Activated B cell treated with CpG ODN at 0.5 μM for 24 hours (primary cell): ENCODE results near the gene LDLRAD4. TPM values are rescaled to one million over a fixed set of nuclear protein-coding genes. Genes with fewer than 3 reads are reported as not detected.

ENCODE experiments used
- ATAC-seq: fragments of 200-7000 bp; cut with Tn5 transposase; one replicate; pipeline ENCODE4 v1.10.0; 2021; ENCODE audit warnings: low read depth, mild to moderate bottlenecking, moderate library complexity
- CTCF ChIA-PET: fragments of 350-600 bp; sonication (Branson Sonifier 250); formaldehyde crosslinking; loops from one replicate; lab custom pipeline; 2021; ENCODE audit warnings: antibody characterized with exemption; lab: Charles Lee
- POLR2A ChIA-PET: fragments of 350-600 bp; sonication (Branson Sonifier 250); formaldehyde crosslinking; loops from one replicate; lab custom pipeline; 2021; ENCODE audit warnings: antibody characterized with exemption; lab: Charles Lee
- DNase-seq: peaks from one replicate; pipeline ENCODE4 v3.0.0; 2022
- H3K27ac Mint-ChIP-seq: one replicate; pipeline ENCODE4 v1.8.0; 2020; ENCODE audit warnings: mixed read lengths
- H3K27me3 Mint-ChIP-seq: one replicate; pipeline ENCODE4 v1.8.0; 2021; ENCODE audit warnings: mixed read lengths
- H3K36me3 Mint-ChIP-seq: one replicate; pipeline ENCODE4 v1.8.0; 2021; ENCODE audit warnings: low read depth, mixed read lengths
- H3K4me1 Mint-ChIP-seq: one replicate; pipeline ENCODE4 v1.8.0; 2021; ENCODE audit warnings: mixed read lengths
- H3K4me3 Mint-ChIP-seq: one replicate; pipeline ENCODE4 v1.8.0; 2020; ENCODE audit warnings: mild to moderate bottlenecking, mixed read lengths
- H3K9me3 Mint-ChIP-seq: one replicate; pipeline ENCODE4 v1.8.0; 2020; ENCODE audit warnings: mixed read lengths
- intact Hi-C: fragments of 100-400 bp; cut with micrococcal nuclease; formaldehyde crosslinking; loops from one replicate; pipeline ENCODE4 v1.15.1; 2024
- total RNA-seq: library from RNA; stranded (reverse); gene quantifications from 2 replicates; pipeline ENCODE4 v1.2.3, GENCODE V29; 2022
- TF ChIP-seq, protein P1 (sequence below): fragments of 200-600 bp; IDR thresholded peaks from one replicate; pipeline ENCODE4 v1.8.0; 2022; ENCODE audit warnings: antibody characterized with exemption, mild to moderate bottlenecking

The LDLRAD4 gene
- 66.9 and 70.1 TPM in 2 replicates for total RNA-seq

DNA sequence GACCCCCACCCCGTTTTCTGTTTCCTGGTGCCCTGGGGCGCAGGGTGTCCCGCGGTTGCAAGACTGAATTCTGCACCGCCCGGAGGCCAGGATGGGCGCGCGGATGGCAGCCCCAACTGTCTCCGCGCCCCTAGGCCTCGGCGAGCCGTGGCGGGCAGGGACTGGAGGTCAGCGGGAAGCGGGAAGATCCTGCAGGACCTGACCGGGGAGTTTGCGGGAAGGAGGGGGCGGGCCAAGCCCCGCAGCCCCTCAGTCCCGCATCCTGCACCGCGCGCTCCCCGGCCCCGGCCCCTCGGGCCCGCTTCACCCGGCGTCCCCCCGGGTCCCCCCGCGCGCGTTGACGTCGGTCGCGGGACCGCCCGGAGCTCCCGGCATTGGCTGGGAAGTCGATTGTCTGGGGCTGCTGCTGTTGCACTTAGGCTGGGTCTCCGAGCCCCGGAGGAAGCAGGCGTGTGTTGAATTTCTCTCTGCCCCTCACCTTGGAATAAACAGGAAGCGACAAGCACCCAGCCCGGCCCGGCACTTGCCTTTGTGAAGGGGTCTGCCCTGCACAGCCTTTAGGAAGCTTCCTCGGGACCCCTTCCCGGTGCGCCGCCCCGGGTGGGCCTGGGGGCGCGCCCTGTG is at the start of gene LDLRAD4:
LDLRAD4 (plus strand) TSS at position 393 of the 624 bp plus-strand sequence.
- intact Hi-C loops, result loop anchor here (5.0 kb wide), 4 partner anchors 164 to 914 kb away; partner anchors contain the start of genes FAM210A, RNMT and ZNF519
- DNase-seq (no peak), ATAC-seq (peak; percentile 20)
- peaks cover 52% of the 10 kb centered on the region for H3K27me3 Mint-ChIP-seq
- no peak within 1 kb of the TSS for H3K27ac Mint-ChIP-seq
- CTCF ChIA-PET, result interaction anchor here (1.1 to 1.4 kb wide), 2 partner anchors 106 to 308 kb away, joined by 3 read pairs; no protein-coding TSS in a partner anchor
- POLR2A ChIA-PET, result no interaction called here
- H3K4me1 Mint-ChIP-seq, result peaks cover 16% of the 10 kb centered on the region
- H3K9me3 Mint-ChIP-seq, result no peaks in the 10 kb centered on the region
- TF ChIP-seq, protein P1, sequence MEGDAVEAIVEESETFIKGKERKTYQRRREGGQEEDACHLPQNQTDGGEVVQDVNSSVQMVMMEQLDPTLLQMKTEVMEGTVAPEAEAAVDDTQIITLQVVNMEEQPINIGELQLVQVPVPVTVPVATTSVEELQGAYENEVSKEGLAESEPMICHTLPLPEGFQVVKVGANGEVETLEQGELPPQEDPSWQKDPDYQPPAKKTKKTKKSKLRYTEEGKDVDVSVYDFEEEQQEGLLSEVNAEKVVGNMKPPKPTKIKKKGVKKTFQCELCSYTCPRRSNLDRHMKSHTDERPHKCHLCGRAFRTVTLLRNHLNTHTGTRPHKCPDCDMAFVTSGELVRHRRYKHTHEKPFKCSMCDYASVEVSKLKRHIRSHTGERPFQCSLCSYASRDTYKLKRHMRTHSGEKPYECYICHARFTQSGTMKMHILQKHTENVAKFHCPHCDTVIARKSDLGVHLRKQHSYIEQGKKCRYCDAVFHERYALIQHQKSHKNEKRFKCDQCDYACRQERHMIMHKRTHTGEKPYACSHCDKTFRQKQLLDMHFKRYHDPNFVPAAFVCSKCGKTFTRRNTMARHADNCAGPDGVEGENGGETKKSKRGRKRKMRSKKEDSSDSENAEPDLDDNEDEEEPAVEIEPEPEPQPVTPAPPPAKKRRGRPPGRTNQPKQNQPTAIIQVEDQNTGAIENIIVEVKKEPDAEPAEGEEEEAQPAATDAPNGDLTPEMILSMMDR, result no peak
- peak within 1 kb of the TSS; percentile 66 for H3K4me3 Mint-ChIP-seq
- H3K36me3 Mint-ChIP-seq, result no peaks in the 10 kb centered on the region

DNA sequence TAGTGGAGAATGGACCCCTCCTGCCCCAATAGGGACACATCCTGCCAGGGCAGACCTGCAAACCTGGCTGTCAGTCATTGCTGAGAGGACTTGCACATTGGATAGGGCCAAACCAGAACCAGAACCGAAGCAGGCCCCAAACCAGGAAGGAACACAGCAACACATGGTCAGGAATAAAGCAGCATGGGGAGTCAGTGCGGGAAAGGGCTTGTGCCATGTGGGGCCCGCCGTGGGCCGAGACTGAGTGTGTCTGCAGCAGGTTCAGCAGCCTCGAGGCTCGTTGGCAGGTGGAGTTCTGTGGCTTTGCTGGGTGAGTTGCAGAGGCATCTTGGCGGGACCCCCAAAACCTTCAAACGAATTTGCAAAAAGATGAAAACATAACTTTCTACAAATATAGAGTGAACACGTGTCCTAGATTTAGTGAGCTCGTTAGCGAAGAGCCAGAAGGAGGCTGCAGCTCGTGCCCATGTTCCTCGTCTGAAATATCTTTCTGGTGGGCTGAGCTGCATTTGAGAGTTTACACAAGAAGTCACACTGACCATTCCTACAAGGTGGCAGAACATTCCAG is 44.9 kb upstream of the LDLRAD4 start:
- POLR2A ChIA-PET, result no interaction called here
- CTCF ChIA-PET, result no interaction called here
- Mint-ChIP-seq H3K9me3 (no peaks in the 10 kb centered on the region), H3K27ac (no peak overlapping the region), H3K4me3 (no peak overlapping the region), H3K4me1 (no peaks in the 10 kb centered on the region), H3K36me3 (no peaks in the 10 kb centered on the region), H3K27me3 (no peaks in the 10 kb centered on the region)
- DNase-seq, result no peak
- TF ChIP-seq, protein P1, result no peak
- intact Hi-C loops, result no loop called here
- no peak for ATAC-seq

DNA sequence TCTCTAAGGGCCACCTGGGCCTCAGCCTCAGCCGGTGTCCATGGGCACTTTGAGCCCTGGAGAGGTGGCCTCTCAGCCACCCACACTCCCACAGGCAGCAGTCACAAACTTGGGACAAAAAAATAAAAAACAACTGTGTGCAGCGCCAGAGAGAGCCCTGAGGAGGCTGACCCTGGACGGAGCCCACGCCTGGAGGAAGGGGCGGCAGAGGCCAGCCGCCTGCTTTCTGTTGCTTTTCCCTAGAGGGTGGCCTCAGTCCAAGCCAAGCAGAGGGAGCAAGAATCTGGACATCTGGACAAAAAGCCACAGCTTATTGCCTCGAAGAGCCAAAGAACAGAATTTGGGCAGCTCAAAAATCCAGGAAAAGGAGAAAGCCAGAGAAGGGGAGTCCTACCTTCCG is 43.3 kb upstream of the LDLRAD4 start:
- no peaks in the 10 kb centered on the region for H3K27me3 Mint-ChIP-seq
- DNase-seq (no peak), ATAC-seq (no peak)
- no peak overlapping the region for H3K27ac Mint-ChIP-seq
- CTCF ChIA-PET, result no interaction called here
- no peaks in the 10 kb centered on the region for H3K9me3 Mint-ChIP-seq
- no peaks in the 10 kb centered on the region for H3K4me1 Mint-ChIP-seq
- POLR2A ChIA-PET, result no interaction called here
- intact Hi-C loops, result no loop called here
- no peak overlapping the region for H3K4me3 Mint-ChIP-seq
- H3K36me3 Mint-ChIP-seq, result no peaks in the 10 kb centered on the region
- TF ChIP-seq, protein P1, result no peak

DNA sequence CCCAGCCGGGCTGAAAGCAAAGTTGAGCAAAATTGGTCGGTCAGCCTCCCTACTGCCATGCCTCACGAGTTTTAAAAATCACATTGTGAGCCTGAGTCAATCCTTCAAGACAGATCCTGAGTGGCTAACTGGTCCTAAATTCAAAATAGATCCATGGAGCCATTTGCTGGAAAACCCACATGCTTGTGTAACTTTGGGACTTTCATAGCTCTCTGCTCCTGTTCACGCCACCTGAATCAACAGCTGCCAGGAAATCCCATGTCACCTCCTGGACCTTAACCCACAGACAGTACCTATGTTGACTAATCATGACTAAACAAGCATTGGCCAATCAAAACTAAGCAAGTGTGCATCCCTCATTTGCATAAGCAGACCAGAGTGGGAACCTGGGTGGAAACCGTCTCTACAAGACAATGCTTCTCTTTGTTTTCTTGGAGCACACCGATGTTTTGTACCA is 42.8 kb upstream of the LDLRAD4 start:
- no peaks in the 10 kb centered on the region for H3K27me3 Mint-ChIP-seq
- no peak overlapping the region for H3K4me3 Mint-ChIP-seq
- TF ChIP-seq, protein P1, result no peak
- H3K36me3 Mint-ChIP-seq, result no peaks in the 10 kb centered on the region
- no peak for DNase-seq
- CTCF ChIA-PET, result no interaction called here
- intact Hi-C loops, result no loop called here
- no peak for ATAC-seq
- H3K27ac Mint-ChIP-seq, result no peak overlapping the region
- H3K4me1 Mint-ChIP-seq, result no peaks in the 10 kb centered on the region
- POLR2A ChIA-PET, result no interaction called here
- H3K9me3 Mint-ChIP-seq, result no peaks in the 10 kb centered on the region

DNA sequence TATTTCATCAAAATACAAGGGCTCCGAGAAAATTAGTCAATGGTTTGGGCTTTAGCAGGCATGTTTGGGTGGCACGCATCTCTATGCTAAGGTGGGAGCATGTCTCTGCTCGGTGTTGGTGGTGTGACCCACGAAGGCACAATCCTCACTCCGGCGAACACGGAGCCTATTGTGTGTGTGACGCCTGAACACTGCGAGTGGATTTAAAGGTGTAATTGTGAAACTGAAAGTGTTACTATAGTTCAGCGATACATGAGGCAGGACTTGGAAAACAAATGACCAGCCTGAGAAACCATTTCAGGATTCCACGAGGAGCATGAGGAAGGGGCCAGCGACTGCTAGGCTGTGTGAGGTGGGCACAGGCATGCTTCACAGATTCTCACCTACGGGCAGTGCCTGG is 41.7 kb upstream of the LDLRAD4 start:
- Mint-ChIP-seq H3K27me3 (peaks cover 6% of the 10 kb centered on the region), H3K36me3 (no peaks in the 10 kb centered on the region), H3K4me1 (no peaks in the 10 kb centered on the region), H3K27ac (no peak overlapping the region), H3K4me3 (no peak overlapping the region), H3K9me3 (no peaks in the 10 kb centered on the region)
- POLR2A ChIA-PET, result no interaction called here
- intact Hi-C loops, result no loop called here
- TF ChIP-seq, protein P1, result no peak
- ATAC-seq (no peak), DNase-seq (no peak)
- CTCF ChIA-PET, result interaction anchor here (1.7 kb wide), 1 partner anchor 17 kb away, joined by 4 read pairs; no protein-coding TSS in a partner anchor
